Rectal smooth muscle tissue (tissue), 1 donor: Measurements from ENCODE around the gene LILRA1.
"Not testable (repeated sequence)": the region's sequence is repeated elsewhere in the genome, so short reads cannot be mapped to it uniquely, and the experiment has no call there.

Source experiments
- H3K27ac ChIP-seq: one replicate; pipeline ENCODE4 v1.7.0; 2013; ENCODE audit warnings: low read depth, low read length, inconsistent platforms
- H3K27me3 ChIP-seq: one replicate; pipeline ENCODE4 v1.7.0; 2013; ENCODE audit warnings: low read length; ENCODE audit not compliant: control insufficient read depth, insufficient read depth
- H3K36me3 ChIP-seq: one replicate; pipeline ENCODE4 v1.7.0; 2013; ENCODE audit warnings: low read length; ENCODE audit not compliant: control insufficient read depth, insufficient read depth
- H3K4me1 ChIP-seq: one replicate; pipeline ENCODE4 v1.7.0; 2013; ENCODE audit warnings: low read length; ENCODE audit not compliant: control insufficient read depth, insufficient read depth
- H3K4me3 ChIP-seq: one replicate; pipeline ENCODE4 v1.7.0; 2013; ENCODE audit warnings: low read length
- H3K9ac ChIP-seq: one replicate; pipeline ENCODE4 v1.7.0; 2013; ENCODE audit warnings: low read length

The LILRA1 gene

GRCh38 chr19:54616057-54616456 is 22.6 kb downstream of the LILRA1 start:
- Histone ChIP-seq H3K9ac (no peak overlapping the region), H3K27ac (no peak overlapping the region), H3K36me3 (no peaks in the 10 kb centered on the region), H3K4me1 (no peaks in the 10 kb centered on the region), H3K27me3 (no peaks in the 10 kb centered on the region), H3K4me3 (no peak overlapping the region)

- no peaks in the 10 kb centered on the region for H3K27me3 ChIP-seq
- no peak overlapping the region for H3K4me3 ChIP-seq
- H3K36me3 ChIP-seq = no peaks in the 10 kb centered on the region
- H3K27ac ChIP-seq = no peak overlapping the region
- H3K4me1 ChIP-seq = no peaks in the 10 kb centered on the region
- no peak overlapping the region for H3K9ac ChIP-seq
Measured at GRCh38 chr19:54616821-54617560, 23.6 kb downstream of the LILRA1 start.

- Histone ChIP-seq H3K27me3 (no peaks in the 10 kb centered on the region), H3K27ac (no peak overlapping the region), H3K36me3 (no peaks in the 10 kb centered on the region), H3K4me1 (no peaks in the 10 kb centered on the region), H3K9ac (no peak overlapping the region), H3K4me3 (no peak overlapping the region)
Measured at GRCh38 chr19:54620464-54620863, 27.0 kb downstream of the LILRA1 start.

- Histone ChIP-seq H3K27ac (no peak overlapping the region), H3K36me3 (no peaks in the 10 kb centered on the region)
Measured at GRCh38 chr19:54622431-54622830, 29.0 kb downstream of the LILRA1 start.

GRCh38 chr19:54624234-54624633 is 30.8 kb downstream of the LILRA1 start:
- H3K36me3 ChIP-seq, H3K27ac ChIP-seq, H3K9ac ChIP-seq, H3K27me3 ChIP-seq, H3K4me1 ChIP-seq, H3K4me3 ChIP-seq: not testable (repeated sequence)

More at GRCh38 chr19:54622431-54622830, 29.0 kb downstream of the LILRA1 start:
- no peak overlapping the region for H3K4me3 ChIP-seq
- H3K4me1 ChIP-seq = no peaks in the 10 kb centered on the region
- H3K9ac ChIP-seq = no peak overlapping the region
- H3K27me3 ChIP-seq = no peaks in the 10 kb centered on the region

GRCh38 chr19:54624934-54625730 is 31.7 kb downstream of the LILRA1 start:
- H3K27ac ChIP-seq, H3K4me3 ChIP-seq, H3K9ac ChIP-seq: not testable (repeated sequence)

GRCh38 chr19:54626757-54627156 is 33.3 kb downstream of the LILRA1 start:
- no peak overlapping the region for H3K4me3 ChIP-seq
- H3K4me1 ChIP-seq = no peaks in the 10 kb centered on the region
- H3K27me3 ChIP-seq = no peaks in the 10 kb centered on the region
- no peak overlapping the region for H3K9ac ChIP-seq
- H3K27ac ChIP-seq = no peak overlapping the region
- H3K36me3 ChIP-seq = no peaks in the 10 kb centered on the region

More at GRCh38 chr19:54624934-54625730, 31.7 kb downstream of the LILRA1 start:
- not testable (repeated sequence) for H3K4me1 ChIP-seq, H3K27me3 ChIP-seq, H3K36me3 ChIP-seq

- H3K36me3 ChIP-seq, H3K9ac ChIP-seq, H3K27ac ChIP-seq, H3K27me3 ChIP-seq, H3K4me3 ChIP-seq, H3K4me1 ChIP-seq: not testable (repeated sequence)
Measured at GRCh38 chr19:54627912-54628311, 34.5 kb downstream of the LILRA1 start.

- not testable (repeated sequence) for H3K36me3 ChIP-seq, H3K9ac ChIP-seq, H3K27ac ChIP-seq, H3K4me1 ChIP-seq, H3K27me3 ChIP-seq
- peak within 1 kb of the TSS; percentile 15 for H3K4me3 ChIP-seq
Measured at GRCh38 chr19:54630262-54630661, 36.8 kb downstream of the LILRA1 start, which contains the start of gene LILRB1. Gene LILRB1, plus strand, starts transcription at chr19:54630484. Its CDS starts 590 bp downstream, at chr19:54631074.

GRCh38 chr19:54630782-54631181 is 37.4 kb downstream of the LILRA1 start:
- Histone ChIP-seq H3K4me3 (peak overlapping the region; percentile 15), H3K4me1 (no peaks in the 10 kb centered on the region), H3K27ac (no peak overlapping the region), H3K9ac (no peak overlapping the region), H3K36me3 (no peaks in the 10 kb centered on the region), H3K27me3 (no peaks in the 10 kb centered on the region)

GRCh38 chr19:54631489-54632337 is 38.3 kb downstream of the LILRA1 start:
- H3K36me3 ChIP-seq, H3K4me1 ChIP-seq, H3K4me3 ChIP-seq, H3K27ac ChIP-seq, H3K9ac ChIP-seq, H3K27me3 ChIP-seq: not testable (repeated sequence)

- H3K27me3 ChIP-seq, H3K4me1 ChIP-seq, H3K4me3 ChIP-seq, H3K27ac ChIP-seq, H3K9ac ChIP-seq, H3K36me3 ChIP-seq: not testable (repeated sequence)
Measured at GRCh38 chr19:54632517-54632916, 39.1 kb downstream of the LILRA1 start.
